Vagina (tissue), 2 donors: ENCODE data around the gene CHRNA10.
"Not testable (repeated sequence)": the region's sequence is repeated elsewhere in the genome, so short reads cannot be mapped to it uniquely, and the experiment has no call there.

Source experiments
- POLR2A ChIP-seq, 2 donors: fragments of 450-650 bp; IDR thresholded peaks; one replicate each; pipeline ENCODE4 v1.6.1; 2017; ENCODE audit warnings: antibody characterized with exemption in 2 of 2, mild to moderate bottlenecking in 2 of 2, moderate library complexity in 2 of 2
- TF ChIP-seq, protein P1 (sequence below), 3 experiments: fragments of 450-650 bp in 2 of 3; fragments of 200-600 bp in 1 of 3; sonication (generic) in 1 of 3; IDR thresholded peaks; one replicate each; pipeline ENCODE4 v1.5.1; 2017 to 2019; ENCODE audit warnings: antibody characterized with exemption in 3 of 3, mild to moderate bottlenecking in 2 of 3, moderate library complexity in 2 of 3

DNA sequence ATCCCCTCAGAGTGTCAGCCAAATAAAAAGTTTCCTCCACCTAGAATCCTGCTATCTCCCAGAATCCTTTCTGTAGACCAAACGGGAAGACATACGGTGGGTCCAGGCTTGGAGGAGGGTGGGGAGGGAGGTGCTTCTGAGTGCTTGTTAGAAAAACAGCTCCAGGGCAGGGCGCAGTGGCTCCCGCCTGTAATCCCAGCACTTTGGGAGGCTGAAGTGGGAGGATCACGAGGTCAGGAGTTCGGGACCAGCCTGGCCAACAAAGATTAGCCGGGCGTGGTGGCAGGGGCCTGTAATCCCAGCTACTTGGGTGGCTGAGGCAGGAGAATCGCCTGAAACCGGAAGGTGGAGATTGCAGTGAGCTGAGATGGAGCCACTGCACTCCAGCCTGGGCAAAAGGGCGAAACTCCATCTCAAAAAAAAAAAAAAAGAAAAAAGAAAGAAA, 28.1 kb downstream of the CHRNA10 start:
- not testable (repeated sequence) for TF ChIP-seq POLR2A (IDR thresholded peaks at IDR 0.05)
- TF ChIP-seq, protein P1, sequence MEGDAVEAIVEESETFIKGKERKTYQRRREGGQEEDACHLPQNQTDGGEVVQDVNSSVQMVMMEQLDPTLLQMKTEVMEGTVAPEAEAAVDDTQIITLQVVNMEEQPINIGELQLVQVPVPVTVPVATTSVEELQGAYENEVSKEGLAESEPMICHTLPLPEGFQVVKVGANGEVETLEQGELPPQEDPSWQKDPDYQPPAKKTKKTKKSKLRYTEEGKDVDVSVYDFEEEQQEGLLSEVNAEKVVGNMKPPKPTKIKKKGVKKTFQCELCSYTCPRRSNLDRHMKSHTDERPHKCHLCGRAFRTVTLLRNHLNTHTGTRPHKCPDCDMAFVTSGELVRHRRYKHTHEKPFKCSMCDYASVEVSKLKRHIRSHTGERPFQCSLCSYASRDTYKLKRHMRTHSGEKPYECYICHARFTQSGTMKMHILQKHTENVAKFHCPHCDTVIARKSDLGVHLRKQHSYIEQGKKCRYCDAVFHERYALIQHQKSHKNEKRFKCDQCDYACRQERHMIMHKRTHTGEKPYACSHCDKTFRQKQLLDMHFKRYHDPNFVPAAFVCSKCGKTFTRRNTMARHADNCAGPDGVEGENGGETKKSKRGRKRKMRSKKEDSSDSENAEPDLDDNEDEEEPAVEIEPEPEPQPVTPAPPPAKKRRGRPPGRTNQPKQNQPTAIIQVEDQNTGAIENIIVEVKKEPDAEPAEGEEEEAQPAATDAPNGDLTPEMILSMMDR (IDR thresholded peaks at IDR 0.05) = not testable (repeated sequence)
